Activated T-cell treated with anti-CD3 and anti-CD28 coated beads for 24 hours (primary cell): Measurements from ENCODE around the gene CIB2.

Source experiments
- DNase-seq: peaks from one replicate; pipeline ENCODE4 v3.0.0-alpha.2; 2020; ENCODE audit warnings: low read depth

CIB2 gene

GRCh38 chr15:78149068-78149804 lies 18.0 kb upstream of the CIB2 start, which contains the start of gene IDH3A:
TSS of gene IDH3A (plus strand) at chr15:78149362. CDS start at chr15:78149404, 42 bp downstream.
- peak; percentile 99 for DNase-seq

- no peak for DNase-seq
These were observed 17.3 kb upstream of the CIB2 start for GRCh38 chr15:78148392-78149067.

- no peak for DNase-seq
These were observed 16.3 kb upstream of the CIB2 start for GRCh38 chr15:78147566-78147965.

GRCh38 chr15:78146425-78147154 lies 15.3 kb upstream of the CIB2 start:
- DNase-seq: no peak

- no peak for DNase-seq
These were observed 11.1 kb upstream of the CIB2 start for GRCh38 chr15:78142332-78142731.

- DNase-seq: no peak
These were observed 9.0 kb upstream of the CIB2 start for GRCh38 chr15:78140292-78140691.

GRCh38 chr15:78139578-78139977 lies 8.3 kb upstream of the CIB2 start:
- no peak for DNase-seq

- no peak for DNase-seq
These were observed 2.6 kb upstream of the CIB2 start for GRCh38 chr15:78133801-78134200.

GRCh38 chr15:78130466-78131294 lies 565 bp downstream of the CIB2 start:
- DNase-seq: peak; percentile 26

- no peak for DNase-seq
These were observed 1.4 kb downstream of the CIB2 start for GRCh38 chr15:78129751-78130287.

GRCh38 chr15:78129077-78129750 lies 2.0 kb downstream of the CIB2 start:
- no peak for DNase-seq

GRCh38 chr15:78127882-78128281 lies 3.4 kb downstream of the CIB2 start:
- DNase-seq: no peak

GRCh38 chr15:78125267-78125666 lies 6.0 kb downstream of the CIB2 start:
- no peak for DNase-seq

GRCh38 chr15:78120523-78120922 lies 10.7 kb downstream of the CIB2 start:
- no peak for DNase-seq

GRCh38 chr15:78112551-78112950 lies 18.7 kb downstream of the CIB2 start:
- DNase-seq: no peak

GRCh38 chr15:78111788-78112187 lies 19.5 kb downstream of the CIB2 start:
- no peak for DNase-seq

GRCh38 chr15:78110916-78111475 lies 20.2 kb downstream of the CIB2 start:
- DNase-seq: no peak

GRCh38 chr15:78110096-78110495 lies 21.1 kb downstream of the CIB2 start:
- no peak for DNase-seq

- DNase-seq: no peak
These were observed 22.1 kb downstream of the CIB2 start for GRCh38 chr15:78109156-78109555.

GRCh38 chr15:78108300-78109084 lies 22.8 kb downstream of the CIB2 start:
- DNase-seq: peak; percentile 72
